Lower leg skin (tissue), 3 donors: ENCODE measurements around the gene PRSS48.

Experiments used
- POLR2A ChIP-seq, 2 donors: fragments of 450-650 bp; IDR thresholded peaks; one replicate each; pipeline ENCODE4 v1.6.1; 2016 to 2017; ENCODE audit warnings: antibody characterized with exemption in 2 of 2, mild to moderate bottlenecking in 1 of 2, moderate library complexity in 1 of 2
- TF ChIP-seq, protein P1 (sequence below), 3 donors: fragments of 450-650 bp; IDR thresholded peaks; one replicate each; pipeline ENCODE4 v1.5.1; 2016; ENCODE audit warnings: antibody characterized with exemption in 3 of 3, mild to moderate bottlenecking in 3 of 3, moderate library complexity in 2 of 3

DNA sequence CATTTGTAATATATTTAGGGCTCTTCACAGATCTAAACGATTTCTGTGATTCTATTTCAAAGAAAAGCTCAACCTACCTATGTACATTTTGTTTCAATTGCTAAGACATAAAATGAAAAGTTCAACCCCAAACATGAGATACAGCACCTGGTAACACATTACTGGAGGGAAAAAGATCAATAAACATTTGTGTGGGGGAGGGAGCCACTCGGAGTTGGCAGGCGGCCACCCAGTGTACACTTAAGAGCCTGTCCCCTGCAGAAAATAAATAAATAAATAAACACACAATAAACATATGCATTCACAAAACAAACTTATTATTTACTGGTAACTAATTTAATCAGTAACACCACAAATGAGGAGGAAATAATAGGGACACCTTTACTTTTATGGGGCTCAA is 19.3 kb downstream of the PRSS48 start:
- TF ChIP-seq, protein P1, sequence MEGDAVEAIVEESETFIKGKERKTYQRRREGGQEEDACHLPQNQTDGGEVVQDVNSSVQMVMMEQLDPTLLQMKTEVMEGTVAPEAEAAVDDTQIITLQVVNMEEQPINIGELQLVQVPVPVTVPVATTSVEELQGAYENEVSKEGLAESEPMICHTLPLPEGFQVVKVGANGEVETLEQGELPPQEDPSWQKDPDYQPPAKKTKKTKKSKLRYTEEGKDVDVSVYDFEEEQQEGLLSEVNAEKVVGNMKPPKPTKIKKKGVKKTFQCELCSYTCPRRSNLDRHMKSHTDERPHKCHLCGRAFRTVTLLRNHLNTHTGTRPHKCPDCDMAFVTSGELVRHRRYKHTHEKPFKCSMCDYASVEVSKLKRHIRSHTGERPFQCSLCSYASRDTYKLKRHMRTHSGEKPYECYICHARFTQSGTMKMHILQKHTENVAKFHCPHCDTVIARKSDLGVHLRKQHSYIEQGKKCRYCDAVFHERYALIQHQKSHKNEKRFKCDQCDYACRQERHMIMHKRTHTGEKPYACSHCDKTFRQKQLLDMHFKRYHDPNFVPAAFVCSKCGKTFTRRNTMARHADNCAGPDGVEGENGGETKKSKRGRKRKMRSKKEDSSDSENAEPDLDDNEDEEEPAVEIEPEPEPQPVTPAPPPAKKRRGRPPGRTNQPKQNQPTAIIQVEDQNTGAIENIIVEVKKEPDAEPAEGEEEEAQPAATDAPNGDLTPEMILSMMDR (IDR thresholded peaks at IDR 0.05): no peak
- no peak for TF ChIP-seq POLR2A (IDR thresholded peaks at IDR 0.05)
